H9 (cell line): ENCODE data around the gene HPF1. TPM values are rescaled to one million over a fixed set of nuclear protein-coding genes. Genes with fewer than 3 reads are reported as not detected.
"Not testable (repeated sequence)": the region's sequence is repeated elsewhere in the genome, so short reads cannot be mapped to it uniquely, and the experiment has no call there.

Experiments used
- DNase-seq: peaks from one replicate; pipeline ENCODE4 v3.0.0-alpha.2; 2017
- H2AFZ ChIP-seq: one replicate; pipeline ENCODE4 v1.6.1; 2013; ENCODE audit warnings: mild to moderate bottlenecking, low read length, control low read depth, moderate library complexity
- H2AK5ac ChIP-seq: 2 replicates; pipeline ENCODE4 v1.6.1; 2013; ENCODE audit warnings: low read length, control low read depth, mixed read lengths; ENCODE audit not compliant: insufficient read length
- H2BK120ac ChIP-seq: one replicate; pipeline ENCODE4 v1.6.1; 2013; ENCODE audit warnings: low read depth, mild to moderate bottlenecking, low read length, control low read depth, inconsistent platforms; ENCODE audit not compliant: poor library complexity, severe bottlenecking
- H2BK12ac ChIP-seq: 2 replicates; pipeline ENCODE4 v1.6.1; 2013; ENCODE audit warnings: low read length, control low read depth, mixed read lengths, low read depth; ENCODE audit not compliant: insufficient read length
- H2BK15ac ChIP-seq: 2 replicates; pipeline ENCODE4 v1.6.1; 2013; ENCODE audit warnings: low read depth, low read length, control low read depth
- H2BK20ac ChIP-seq: one replicate; pipeline ENCODE4 v1.6.1; 2013; ENCODE audit warnings: low read depth, mild to moderate bottlenecking, low read length, control low read depth, inconsistent platforms; ENCODE audit not compliant: poor library complexity, severe bottlenecking
- H2BK5ac ChIP-seq: 2 replicates; pipeline ENCODE4 v1.6.1; 2013; ENCODE audit warnings: low read length, control low read depth, mixed read lengths; ENCODE audit not compliant: insufficient read length
- H3K14ac ChIP-seq: 2 replicates; pipeline ENCODE4 v1.6.1; 2013; ENCODE audit warnings: low read length, control low read depth; ENCODE audit not compliant: insufficient read depth
- H3K18ac ChIP-seq: 2 replicates; pipeline ENCODE4 v1.6.1; 2013; ENCODE audit warnings: low read depth, mild to moderate bottlenecking, mixed read lengths, low read length, control low read depth; ENCODE audit not compliant: insufficient read length
- H3K23ac ChIP-seq: 2 replicates; pipeline ENCODE4 v1.6.1; 2013; ENCODE audit warnings: low read length, control low read depth, mixed read lengths, low read depth; ENCODE audit not compliant: insufficient read length
- H3K23me2 ChIP-seq: 2 replicates; pipeline ENCODE4 v1.6.1; 2013; ENCODE audit warnings: low read depth, mild to moderate bottlenecking, mixed read lengths, low read length, control low read depth; ENCODE audit not compliant: insufficient read length, poor library complexity, severe bottlenecking
- H3K27ac ChIP-seq: 2 replicates; pipeline ENCODE4 v1.5.1; 2013; ENCODE audit warnings: low read length, control low read depth, mixed read lengths, low read depth; ENCODE audit not compliant: insufficient read length
- H3K27me3 ChIP-seq: 2 replicates; pipeline ENCODE4 v1.6.1; 2013; ENCODE audit warnings: low read length, control low read depth, inconsistent platforms; ENCODE audit not compliant: insufficient read depth
- H3K4ac ChIP-seq: 2 replicates; pipeline ENCODE4 v1.6.1; 2013; ENCODE audit warnings: low read depth, mild to moderate bottlenecking, control low read depth, inconsistent platforms, low read length, moderate library complexity
- H3K4me1 ChIP-seq: 2 replicates; pipeline ENCODE4 v1.6.1; 2013; ENCODE audit warnings: low read length, control low read depth, inconsistent platforms; ENCODE audit not compliant: insufficient read depth
- H3K4me2 ChIP-seq: 2 replicates; pipeline ENCODE4 v1.6.1; 2013; ENCODE audit warnings: low read length, control low read depth, mixed read lengths; ENCODE audit not compliant: insufficient read length, insufficient read depth
- H3K56ac ChIP-seq: 2 replicates; pipeline ENCODE4 v1.6.1; 2013; ENCODE audit warnings: low read depth, mild to moderate bottlenecking, mixed read lengths, low read length, control low read depth; ENCODE audit not compliant: insufficient read length
- H3K79me1 ChIP-seq: 2 replicates; pipeline ENCODE4 v1.6.1; 2013; ENCODE audit warnings: low read depth, mild to moderate bottlenecking, moderate library complexity, low read length, control low read depth, inconsistent platforms; ENCODE audit not compliant: insufficient read depth, poor library complexity, severe bottlenecking
- H3K79me2 ChIP-seq: 2 replicates; pipeline ENCODE4 v1.6.1; 2013; ENCODE audit warnings: low read length, control low read depth, inconsistent platforms; ENCODE audit not compliant: insufficient read depth
- H3K9ac ChIP-seq: 2 replicates; pipeline ENCODE4 v1.6.1; 2013; ENCODE audit warnings: low read length, control low read depth, mixed read lengths; ENCODE audit not compliant: insufficient read length; ENCODE audit errors: extremely low read depth
- H3K9me3 ChIP-seq: one replicate; pipeline ENCODE4 v1.6.1; 2013; ENCODE audit warnings: low read depth, low read length, inconsistent platforms; ENCODE audit not compliant: control insufficient read depth
- H3T11ph ChIP-seq: one replicate; pipeline ENCODE4 v1.6.1; 2013; ENCODE audit warnings: mild to moderate bottlenecking, low read length, control low read depth, inconsistent platforms
- H4K20me1 ChIP-seq: one replicate; pipeline ENCODE4 v1.6.1; 2013; ENCODE audit not compliant: control insufficient read depth, insufficient read length, insufficient read depth
- H4K5ac ChIP-seq: 2 replicates; pipeline ENCODE4 v1.6.1; 2013; ENCODE audit warnings: low read depth, mild to moderate bottlenecking, mixed read lengths, low read length, control low read depth; ENCODE audit not compliant: insufficient read length
- H4K8ac ChIP-seq: replicated peaks from 2 replicates; pipeline ENCODE4 v1.6.1; 2013; ENCODE audit warnings: low read length, control low read depth, mixed read lengths, low read depth; ENCODE audit not compliant: insufficient read length
- H4K91ac ChIP-seq: 2 replicates; pipeline ENCODE4 v1.6.1; 2013; ENCODE audit warnings: low read depth, mild to moderate bottlenecking, moderate library complexity, mixed read lengths, low read length, control low read depth; ENCODE audit not compliant: insufficient read length
- H3K27ac Mint-ChIP-seq, 3 experiments: 2 replicates in 2 of 3; 3 replicates in 1 of 3; pipeline ENCODE4 v1.8.0; 2020 to 2021; ENCODE audit warnings: mixed read lengths in 3 of 3, mild to moderate bottlenecking in 1 of 3, moderate library complexity in 1 of 3
- H3K27me3 Mint-ChIP-seq: 2 replicates; pipeline ENCODE4 v1.8.0; 2021; ENCODE audit warnings: low read depth, mild to moderate bottlenecking, moderate library complexity, mixed read lengths
- H3K36me3 Mint-ChIP-seq, 3 experiments: 2 replicates in 2 of 3; 3 replicates in 1 of 3; pipeline ENCODE4 v1.8.0; 2020 to 2021; ENCODE audit warnings: low read depth in 3 of 3, mixed read lengths in 3 of 3; ENCODE audit not compliant: insufficient read depth in 1 of 3
- H3K4me1 Mint-ChIP-seq, 2 experiments: 2 replicates each; pipeline ENCODE4 v1.8.0; 2020; ENCODE audit warnings: mixed read lengths in 2 of 2
- H3K4me3 Mint-ChIP-seq, 2 experiments: 2 replicates in 1 of 2; 3 replicates in 1 of 2; pipeline ENCODE4 v1.8.0; 2020 to 2021; ENCODE audit warnings: mild to moderate bottlenecking in 2 of 2, mixed read lengths in 2 of 2, moderate library complexity in 1 of 2
- H3K9me3 Mint-ChIP-seq, 2 experiments: 2 replicates in 1 of 2; 3 replicates in 1 of 2; pipeline ENCODE4 v1.8.0; 2020; ENCODE audit warnings: mild to moderate bottlenecking in 2 of 2, mixed read lengths in 2 of 2, moderate library complexity in 1 of 2
- WGBS: extraction: QIAGEN DNeasy Blood & Tissue Kit; methylation state at CpG from one replicate; pipeline ENCODE4 v1.1.7; 2013; ENCODE audit warnings: missing lambda C conversion rate, low lambda C conversion rate, mixed read lengths; ENCODE audit not compliant: insufficient read length; ENCODE audit errors: extremely low coverage; 5-methylcytosine and 5-hydroxymethylcytosine counted together
- long read RNA-seq: library from polyadenylated mRNA; unstranded; transcript quantifications from one replicate; pipeline ENCODE4 v2.0.0, GENCODE V29; 2020
- total RNA-seq: library from RNA; stranded (reverse); gene quantifications from 2 replicates; pipeline ENCODE4 v1.2.1, GENCODE V29; 2021
- TF ChIP-seq, protein P1 (sequence below): fragments of 200-600 bp; sonication (generic); conservative IDR thresholded peaks from 3 replicates; pipeline ENCODE4 v1.8.0; 2021; ENCODE audit warnings: antibody characterized with exemption, mild to moderate bottlenecking

Gene HPF1
- 32.1 and 32.8 TPM in 2 replicates for total RNA-seq
- long read RNA-seq, transcript HPF1-201 (8 exons, 1,230 nt): major isoform, 36 of 52 reads
- long read RNA-seq, partial matches to known transcripts: 7 of 52 reads
- long read RNA-seq, other reads (novel, unspliced or antisense): 8 of 52 reads

DNA sequence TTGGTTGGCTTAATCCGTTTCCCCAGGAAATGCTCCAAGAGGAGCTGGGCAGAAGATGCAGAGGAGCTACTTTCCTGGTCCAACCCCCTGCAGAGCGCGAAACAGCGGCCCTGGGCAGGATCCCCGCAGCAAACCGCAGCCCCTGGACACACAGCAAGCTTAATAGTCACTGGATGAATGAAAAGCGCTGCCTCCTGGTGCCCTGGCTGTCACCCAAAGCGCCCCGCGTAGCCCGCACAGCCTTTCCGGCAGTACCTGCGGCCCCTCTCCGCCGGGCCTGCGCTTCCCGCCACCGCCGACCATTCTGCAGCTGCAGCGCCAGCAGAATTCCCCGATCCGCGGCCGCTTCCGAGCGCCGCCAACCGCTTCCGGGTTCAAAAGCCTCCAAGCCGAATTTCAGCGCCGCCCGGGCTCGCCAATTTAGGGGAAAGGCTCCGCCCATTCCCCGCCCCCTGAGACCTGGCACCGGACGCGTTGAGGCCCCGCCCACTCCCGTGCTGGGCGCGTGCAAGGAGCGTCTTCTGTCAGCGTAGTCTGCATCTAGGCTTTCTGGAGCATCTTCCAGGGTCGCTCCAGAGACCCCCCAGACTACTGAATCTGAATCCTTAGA, at the start of gene HPF1:
Gene HPF1 (minus strand): TSS at position 370 of the 610 bp plus-strand sequence. CDS start 67 bp downstream, at position 303.
- H3K4me3 Mint-ChIP-seq: peak within 1 kb of the TSS; percentile 87 to 92
- Histone ChIP-seq H2AFZ (no peak within 1 kb of the TSS), H3K18ac (peak within 1 kb of the TSS; percentile 85), H3T11ph (no peak within 1 kb of the TSS), H2AK5ac (no peak within 1 kb of the TSS), H2BK120ac (no peak within 1 kb of the TSS), H3K79me1 (no peaks in the 10 kb centered on the region), H4K91ac (no peak within 1 kb of the TSS), H3K4ac (no peak within 1 kb of the TSS), H3K9me3 (no peaks in the 10 kb centered on the region), H2BK20ac (no peak within 1 kb of the TSS), H4K8ac (no peak within 1 kb of the TSS), H3K79me2 (no peaks in the 10 kb centered on the region; the same call in 1 of the 2 replicates), H2BK12ac (no peak within 1 kb of the TSS), H3K56ac (no peak within 1 kb of the TSS), H3K4me2 (peak within 1 kb of the TSS; percentile 89), H4K20me1 (no peaks in the 10 kb centered on the region), H3K23ac (no peak within 1 kb of the TSS), H3K23me2 (peaks cover 9% of the 10 kb centered on the region), H3K27me3 (no peaks in the 10 kb centered on the region), H2BK15ac (no peak within 1 kb of the TSS), H3K27ac (no peak within 1 kb of the TSS), H4K5ac (no peak within 1 kb of the TSS), H3K4me1 (peaks cover 2% of the 10 kb centered on the region; the same call in 1 of the 2 replicates), H3K14ac (peak within 1 kb of the TSS; percentile 90), H3K9ac (peak within 1 kb of the TSS; percentile 83), H2BK5ac (no peak within 1 kb of the TSS)
- H3K27ac Mint-ChIP-seq: peak within 1 kb of the TSS; percentile 70 to 89 (median 88)
- DNase-seq: peak; percentile 97
- H3K36me3 Mint-ChIP-seq: no peaks in the 10 kb centered on the region; a peak in 1 of 7 replicates
- TF ChIP-seq, protein P1, sequence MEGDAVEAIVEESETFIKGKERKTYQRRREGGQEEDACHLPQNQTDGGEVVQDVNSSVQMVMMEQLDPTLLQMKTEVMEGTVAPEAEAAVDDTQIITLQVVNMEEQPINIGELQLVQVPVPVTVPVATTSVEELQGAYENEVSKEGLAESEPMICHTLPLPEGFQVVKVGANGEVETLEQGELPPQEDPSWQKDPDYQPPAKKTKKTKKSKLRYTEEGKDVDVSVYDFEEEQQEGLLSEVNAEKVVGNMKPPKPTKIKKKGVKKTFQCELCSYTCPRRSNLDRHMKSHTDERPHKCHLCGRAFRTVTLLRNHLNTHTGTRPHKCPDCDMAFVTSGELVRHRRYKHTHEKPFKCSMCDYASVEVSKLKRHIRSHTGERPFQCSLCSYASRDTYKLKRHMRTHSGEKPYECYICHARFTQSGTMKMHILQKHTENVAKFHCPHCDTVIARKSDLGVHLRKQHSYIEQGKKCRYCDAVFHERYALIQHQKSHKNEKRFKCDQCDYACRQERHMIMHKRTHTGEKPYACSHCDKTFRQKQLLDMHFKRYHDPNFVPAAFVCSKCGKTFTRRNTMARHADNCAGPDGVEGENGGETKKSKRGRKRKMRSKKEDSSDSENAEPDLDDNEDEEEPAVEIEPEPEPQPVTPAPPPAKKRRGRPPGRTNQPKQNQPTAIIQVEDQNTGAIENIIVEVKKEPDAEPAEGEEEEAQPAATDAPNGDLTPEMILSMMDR: no peak
- H3K4me1 Mint-ChIP-seq: peaks cover 27 to 30% of the 10 kb centered on the region in 2 experiments
- H3K27me3 Mint-ChIP-seq: peaks cover 10% of the 10 kb centered on the region
- no peaks in the 10 kb centered on the region for H3K9me3 Mint-ChIP-seq
- no CpG with 5 or more reads among the region's 46 CpGs for WGBS

DNA sequence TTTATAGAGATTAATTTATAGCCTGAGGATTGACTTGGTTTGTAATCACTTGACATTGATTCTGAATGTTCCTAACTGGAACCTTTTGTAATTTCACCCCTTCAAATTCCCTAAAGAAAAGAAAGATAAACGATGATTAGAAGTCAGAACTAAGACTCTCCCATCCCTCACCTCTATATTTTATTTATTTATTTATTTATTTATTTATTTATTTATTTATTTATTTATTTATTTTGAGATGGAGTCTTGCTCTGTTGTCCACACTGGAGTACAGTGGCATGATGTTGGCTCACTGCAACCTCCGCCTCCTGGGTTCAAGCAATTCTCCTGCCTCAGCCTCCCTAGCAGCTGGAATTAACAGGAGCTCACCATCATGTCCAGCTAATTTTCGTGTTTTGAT, 49.0 kb upstream of the HPF1 start:
- H3K27me3 ChIP-seq, H3K4me1 ChIP-seq, H4K91ac ChIP-seq, H2BK15ac ChIP-seq, H2AK5ac ChIP-seq, H3K4me3 Mint-ChIP-seq, H3K56ac ChIP-seq, H3K4me1 Mint-ChIP-seq, H3K79me2 ChIP-seq, H3K4ac ChIP-seq, H4K5ac ChIP-seq, H3K14ac ChIP-seq, H3K23me2 ChIP-seq, H3K18ac ChIP-seq, H3K9me3 ChIP-seq, H2AFZ ChIP-seq, H2BK12ac ChIP-seq, H3K27ac ChIP-seq, H3K36me3 Mint-ChIP-seq, H3T11ph ChIP-seq, H2BK5ac ChIP-seq, H2BK20ac ChIP-seq, H3K9ac ChIP-seq, H3K27me3 Mint-ChIP-seq, H3K27ac Mint-ChIP-seq, H3K79me1 ChIP-seq, H4K8ac ChIP-seq, DNase-seq, H4K20me1 ChIP-seq, H2BK120ac ChIP-seq, H3K23ac ChIP-seq, H3K9me3 Mint-ChIP-seq, H3K4me2 ChIP-seq: not testable (repeated sequence)
- WGBS: no CpG with 5 or more reads among the region's 3 CpGs
